Esophagus muscularis mucosa (tissue), 4 donors: Measurements from ENCODE around the gene NR2E3.

Source experiments
- EP300 ChIP-seq: sonication (generic); formaldehyde crosslinking; IDR thresholded peaks from one replicate; pipeline ENCODE4 v1.6.1; 2017; ENCODE audit warnings: antibody characterized with exemption
- POLR2A ChIP-seq: fragments of 450-650 bp; IDR thresholded peaks from one replicate; pipeline ENCODE4 v1.6.1; 2017; ENCODE audit warnings: antibody characterized with exemption, moderate library complexity, mild to moderate bottlenecking, low read depth
- POLR2AphosphoS5 ChIP-seq, 2 donors: sonication (generic); formaldehyde crosslinking; IDR thresholded peaks; one replicate each; pipeline ENCODE4 v1.6.1; 2017; ENCODE audit warnings: antibody characterized with exemption in 2 of 2
- TF ChIP-seq, protein P1 (sequence below), 3 experiments: fragments of 200-600 bp in 2 of 3; fragments of 450-650 bp in 1 of 3; sonication (generic) in 2 of 3; IDR thresholded peaks; one replicate each; pipeline ENCODE4 v1.5.1; 2017 to 2019; ENCODE audit warnings: antibody characterized with exemption in 3 of 3, mild to moderate bottlenecking in 2 of 3, moderate library complexity in 1 of 3

DNA sequence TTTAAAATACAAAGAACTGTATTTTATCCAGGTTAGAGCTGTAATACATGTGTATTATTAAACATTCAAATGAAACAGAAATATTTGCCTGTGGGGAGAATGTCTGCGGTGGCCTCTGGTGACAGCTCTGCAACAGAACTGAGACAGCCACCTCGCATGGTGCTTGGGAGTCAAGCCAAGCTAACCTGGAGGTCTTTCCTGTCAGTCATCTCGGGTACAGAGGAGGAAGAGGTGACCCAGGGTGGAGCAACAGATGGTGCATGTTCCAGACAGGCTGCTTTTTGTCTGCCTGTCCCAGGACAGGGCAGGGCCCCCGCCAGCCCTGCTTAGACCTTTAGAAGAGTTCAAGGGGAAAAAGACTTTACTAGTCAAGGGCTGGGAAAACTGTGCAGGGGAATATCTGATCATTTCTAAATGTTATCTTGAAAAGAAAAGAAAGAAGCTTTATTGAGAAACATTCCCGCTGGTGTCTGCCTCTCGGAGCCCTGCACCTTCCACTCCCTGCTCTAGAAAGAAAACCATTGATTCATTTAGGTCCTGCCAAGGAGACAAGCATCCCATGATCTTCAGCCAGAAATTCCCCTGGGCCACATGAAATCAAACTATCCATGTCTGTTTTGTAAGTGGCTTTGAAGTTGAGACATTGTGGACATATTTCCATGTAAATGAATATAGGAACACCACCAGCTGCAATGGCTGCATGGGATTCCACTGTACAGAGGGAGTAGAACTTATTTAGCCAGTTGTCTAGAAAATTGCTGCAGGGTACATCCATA, 5.5 kb upstream of the NR2E3 start:
- TF ChIP-seq, protein P1, sequence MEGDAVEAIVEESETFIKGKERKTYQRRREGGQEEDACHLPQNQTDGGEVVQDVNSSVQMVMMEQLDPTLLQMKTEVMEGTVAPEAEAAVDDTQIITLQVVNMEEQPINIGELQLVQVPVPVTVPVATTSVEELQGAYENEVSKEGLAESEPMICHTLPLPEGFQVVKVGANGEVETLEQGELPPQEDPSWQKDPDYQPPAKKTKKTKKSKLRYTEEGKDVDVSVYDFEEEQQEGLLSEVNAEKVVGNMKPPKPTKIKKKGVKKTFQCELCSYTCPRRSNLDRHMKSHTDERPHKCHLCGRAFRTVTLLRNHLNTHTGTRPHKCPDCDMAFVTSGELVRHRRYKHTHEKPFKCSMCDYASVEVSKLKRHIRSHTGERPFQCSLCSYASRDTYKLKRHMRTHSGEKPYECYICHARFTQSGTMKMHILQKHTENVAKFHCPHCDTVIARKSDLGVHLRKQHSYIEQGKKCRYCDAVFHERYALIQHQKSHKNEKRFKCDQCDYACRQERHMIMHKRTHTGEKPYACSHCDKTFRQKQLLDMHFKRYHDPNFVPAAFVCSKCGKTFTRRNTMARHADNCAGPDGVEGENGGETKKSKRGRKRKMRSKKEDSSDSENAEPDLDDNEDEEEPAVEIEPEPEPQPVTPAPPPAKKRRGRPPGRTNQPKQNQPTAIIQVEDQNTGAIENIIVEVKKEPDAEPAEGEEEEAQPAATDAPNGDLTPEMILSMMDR (IDR thresholded peaks at IDR 0.05): no peak
- TF ChIP-seq EP300 (no peak), POLR2A (no peak), POLR2AphosphoS5 (IDR thresholded peaks at IDR 0.05) (no peak)
